Measurements from ENCODE around the gene BCAS1. TPM values are rescaled to one million over a fixed set of nuclear protein-coding genes. Genes with fewer than 3 reads are reported as not detected.

BCAS1 gene
- total and polyA plus RNA-seq, 12 donors: 0.07 to 2.3 (median 0.13) TPM; not detected in 7

DNA sequence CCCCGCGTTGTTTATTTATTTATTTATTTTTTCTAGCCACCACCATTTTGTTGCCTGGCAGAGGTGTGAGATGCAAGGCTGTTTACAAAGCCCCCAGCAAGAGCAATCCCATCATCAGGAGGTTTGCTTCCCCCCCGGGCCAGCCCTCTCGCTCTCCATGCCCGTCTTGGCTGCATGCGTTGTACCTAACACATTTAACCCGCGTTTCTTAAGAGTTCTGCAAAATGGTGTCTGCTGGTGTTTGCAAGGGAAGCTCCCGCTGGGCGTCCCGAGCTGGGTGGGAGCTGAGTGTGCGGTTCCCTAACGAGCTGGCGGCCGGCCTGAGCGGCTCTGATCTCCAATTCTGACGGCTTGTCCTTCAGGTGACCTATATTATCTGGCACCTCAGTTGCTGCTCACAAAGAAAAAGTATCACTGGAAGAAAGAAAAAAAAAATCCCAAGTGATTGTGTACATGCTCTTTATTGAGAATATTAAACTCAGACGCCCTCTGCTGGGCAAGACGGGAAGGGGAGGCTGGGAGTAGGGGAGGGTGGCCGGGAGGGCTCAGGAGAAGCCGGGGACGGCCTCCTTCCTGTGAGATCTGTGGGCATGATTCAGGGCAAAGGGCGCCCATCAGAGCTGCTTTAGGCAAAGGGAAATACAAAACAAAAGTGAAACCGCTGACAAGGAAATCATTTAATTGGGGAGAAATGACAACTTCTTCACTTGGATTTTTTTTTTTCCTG, 154.8 kb downstream of the BCAS1 start:
- peaks cover 13 to 31% of the 10 kb centered on the region in 2 donors for H3K4me1 ChIP-seq (replicated peaks in 1 of 2)

DNA sequence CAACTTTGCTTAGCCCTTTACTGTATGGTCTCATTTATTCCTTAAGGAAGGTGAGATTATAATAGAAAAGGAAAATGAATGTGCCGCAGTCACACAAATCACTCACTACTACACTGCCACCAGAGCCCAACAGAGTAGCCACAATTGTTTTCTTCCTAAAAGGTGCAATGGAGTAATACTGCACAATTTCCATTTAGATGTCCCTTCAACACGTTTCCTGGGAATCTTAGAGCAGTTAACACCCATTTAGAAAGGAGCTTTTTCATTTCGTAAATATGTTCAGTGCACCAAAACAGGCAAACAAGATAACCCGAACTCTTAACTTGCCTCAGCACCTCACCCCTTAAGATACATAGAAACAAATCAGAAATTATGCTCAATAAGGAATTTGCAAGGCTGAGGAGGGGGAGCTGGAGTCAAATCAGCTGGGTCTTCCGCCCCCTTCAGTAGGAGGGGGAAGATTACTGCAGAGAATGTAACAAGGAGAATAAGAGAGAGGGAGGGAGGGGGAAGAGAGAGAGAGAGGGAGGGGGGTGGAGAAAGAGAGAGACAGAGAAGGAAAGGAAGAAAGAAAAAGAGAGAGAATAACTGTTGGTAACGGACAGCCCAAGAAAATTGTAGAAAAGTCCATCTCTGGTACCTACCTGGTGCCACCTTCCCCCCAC, 155.5 kb downstream of the BCAS1 start:
- no peak for DNase-seq
- H3K4me3 ChIP-seq: peak overlapping the region in 2 of 4 donors; percentile 76 to 92
- no peaks in the 10 kb centered on the region for H3K27me3 ChIP-seq
- H3K27ac ChIP-seq: peak overlapping the region in 4 of 5 donors; percentile 67 to 90 (median 84)
- TF ChIP-seq POLR2A (IDR thresholded peaks at IDR 0.05): no peak
- TF ChIP-seq, protein P1, sequence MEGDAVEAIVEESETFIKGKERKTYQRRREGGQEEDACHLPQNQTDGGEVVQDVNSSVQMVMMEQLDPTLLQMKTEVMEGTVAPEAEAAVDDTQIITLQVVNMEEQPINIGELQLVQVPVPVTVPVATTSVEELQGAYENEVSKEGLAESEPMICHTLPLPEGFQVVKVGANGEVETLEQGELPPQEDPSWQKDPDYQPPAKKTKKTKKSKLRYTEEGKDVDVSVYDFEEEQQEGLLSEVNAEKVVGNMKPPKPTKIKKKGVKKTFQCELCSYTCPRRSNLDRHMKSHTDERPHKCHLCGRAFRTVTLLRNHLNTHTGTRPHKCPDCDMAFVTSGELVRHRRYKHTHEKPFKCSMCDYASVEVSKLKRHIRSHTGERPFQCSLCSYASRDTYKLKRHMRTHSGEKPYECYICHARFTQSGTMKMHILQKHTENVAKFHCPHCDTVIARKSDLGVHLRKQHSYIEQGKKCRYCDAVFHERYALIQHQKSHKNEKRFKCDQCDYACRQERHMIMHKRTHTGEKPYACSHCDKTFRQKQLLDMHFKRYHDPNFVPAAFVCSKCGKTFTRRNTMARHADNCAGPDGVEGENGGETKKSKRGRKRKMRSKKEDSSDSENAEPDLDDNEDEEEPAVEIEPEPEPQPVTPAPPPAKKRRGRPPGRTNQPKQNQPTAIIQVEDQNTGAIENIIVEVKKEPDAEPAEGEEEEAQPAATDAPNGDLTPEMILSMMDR (IDR thresholded peaks at IDR 0.05): no peak
- 28 to 36% (median 31%) methylated on average over 6 of the region's 6 CpGs for WGBS, 4 donors
- H3K36me3 ChIP-seq (replicated peaks in 1 of 2): no peaks in the 10 kb centered on the region
- no peaks in the 10 kb centered on the region for H3K9me3 ChIP-seq (replicated peaks in 1 of 3)
- H3K4me1 ChIP-seq (replicated peaks in 1 of 2): peaks cover 13 to 31% of the 10 kb centered on the region in 2 donors
- intact Hi-C loops (cut with DNase I): no loop called here

More for the DNA sequence above, 154.8 kb downstream of the BCAS1 start:
- TF ChIP-seq, protein P1 (IDR thresholded peaks at IDR 0.05): peak; percentile 84 to 97 (median 91)
- TF ChIP-seq POLR2A (IDR thresholded peaks at IDR 0.05): no peak
- Histone ChIP-seq H3K9me3 (replicated peaks in 1 of 3) (no peaks in the 10 kb centered on the region), H3K27ac (peak overlapping the region; percentile 36 to 90 (median 83)), H3K36me3 (replicated peaks in 1 of 2) (no peaks in the 10 kb centered on the region), H3K27me3 (no peaks in the 10 kb centered on the region), H3K4me3 (peak overlapping the region; percentile 35 to 92 (median 60))
- peak; percentile 95 to 99 (median 96) for DNase-seq
- 0 to 1% (median 0%) methylated on average over 23 to 24 of the region's 24 CpGs for WGBS, 4 donors
- intact Hi-C loops (cut with DNase I): no loop called here

DNA sequence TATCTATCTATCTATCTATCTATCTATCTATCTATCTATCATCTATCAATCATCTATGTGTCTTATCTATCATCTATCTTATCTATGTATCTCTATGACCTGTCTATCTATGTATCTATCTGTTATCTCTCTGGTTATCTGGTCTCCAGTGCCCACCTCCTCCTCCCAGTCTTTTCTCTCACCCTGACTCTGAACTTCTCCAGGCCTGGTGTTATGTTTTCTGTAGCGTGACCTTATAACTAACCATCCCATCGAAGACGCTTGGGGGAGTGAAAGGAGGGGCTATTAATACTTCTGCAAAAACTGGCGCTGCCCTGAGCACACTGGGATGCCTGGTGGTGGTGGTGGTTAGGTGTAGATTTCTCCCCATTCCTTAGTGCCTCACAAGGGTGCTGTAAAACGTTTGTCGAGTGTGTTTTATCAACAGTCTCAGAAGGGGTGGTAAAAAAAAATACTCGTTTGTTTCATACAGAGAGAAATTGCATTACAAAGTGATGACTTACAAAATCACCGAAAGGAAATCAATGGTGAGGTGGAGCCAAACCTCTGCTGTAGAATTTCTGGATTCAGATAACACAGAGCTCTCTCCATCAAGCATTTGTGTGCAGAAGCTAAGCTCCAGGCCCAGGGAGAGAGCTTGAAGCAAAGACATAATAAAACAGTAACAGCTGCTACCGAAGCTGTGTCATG, 156.2 kb downstream of the BCAS1 start:
- H3K4me3 ChIP-seq: no peak overlapping the region
- H3K4me1 ChIP-seq (replicated peaks in 1 of 2): peaks cover 13 to 31% of the 10 kb centered on the region in 2 donors

More for the DNA sequence above, 156.2 kb downstream of the BCAS1 start:
- intact Hi-C loops (cut with DNase I): no loop called here
- H3K27me3 ChIP-seq: no peaks in the 10 kb centered on the region
- peak overlapping the region in 1 of 5 donors; percentile 84 for H3K27ac ChIP-seq
- TF ChIP-seq, protein P1 (IDR thresholded peaks at IDR 0.05): no peak
- TF ChIP-seq POLR2A (IDR thresholded peaks at IDR 0.05): no peak
- no peaks in the 10 kb centered on the region for H3K9me3 ChIP-seq (replicated peaks in 1 of 3)
- DNase-seq: peak in 2 of 7 donors; percentile 16 to 48
- WGBS, 4 donors: 57 to 68% (median 63%) methylated on average over 9 of the region's 9 CpGs
- H3K36me3 ChIP-seq (replicated peaks in 1 of 2): no peaks in the 10 kb centered on the region

Measured in adrenal gland (tissue), 12 donors.